GM19463 (cell line): Measurements from ENCODE around the gene RBM15B.
"Not testable (repeated sequence)": the region's sequence is repeated elsewhere in the genome, so short reads cannot be mapped to it uniquely, and the experiment has no call there.

Source experiments
- ATAC-seq: cut with Tn5 transposase; IDR thresholded peaks from one replicate; pipeline ENCODE4 v1.9.1; 2021; ENCODE audit warnings: mild to moderate bottlenecking, moderate library complexity; ENCODE audit not compliant: unreplicated experiment

Gene RBM15B

GRCh38 chr3:51378726-51379125 is 12.4 kb upstream of the RBM15B start:
- ATAC-seq: no peak

DNA sequence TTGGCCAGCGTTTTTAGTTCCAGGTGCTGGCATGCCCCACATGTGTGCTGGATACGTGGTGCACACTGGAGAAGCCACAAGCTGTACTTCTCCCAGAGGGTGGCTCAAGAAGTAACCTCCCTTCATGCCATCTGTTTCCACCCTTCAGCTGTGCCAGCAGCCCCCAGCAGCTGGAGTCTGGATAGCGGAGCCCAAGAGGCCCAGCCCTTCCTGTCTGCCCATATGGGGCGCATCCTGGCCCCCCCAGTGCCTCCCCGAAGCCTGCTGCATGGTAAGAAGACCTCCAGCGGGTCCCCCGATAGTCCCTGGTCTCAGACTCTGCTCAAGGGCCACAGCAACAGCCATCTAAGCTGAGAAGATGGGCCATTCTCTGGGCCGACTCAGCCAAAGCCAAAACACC is 11.8 kb upstream of the RBM15B start:
- no peak for ATAC-seq

GRCh38 chr3:51379746-51380455 is 11.2 kb upstream of the RBM15B start:
- no peak for ATAC-seq

GRCh38 chr3:51380601-51381332 is 10.3 kb upstream of the RBM15B start:
- no peak for ATAC-seq

DNA sequence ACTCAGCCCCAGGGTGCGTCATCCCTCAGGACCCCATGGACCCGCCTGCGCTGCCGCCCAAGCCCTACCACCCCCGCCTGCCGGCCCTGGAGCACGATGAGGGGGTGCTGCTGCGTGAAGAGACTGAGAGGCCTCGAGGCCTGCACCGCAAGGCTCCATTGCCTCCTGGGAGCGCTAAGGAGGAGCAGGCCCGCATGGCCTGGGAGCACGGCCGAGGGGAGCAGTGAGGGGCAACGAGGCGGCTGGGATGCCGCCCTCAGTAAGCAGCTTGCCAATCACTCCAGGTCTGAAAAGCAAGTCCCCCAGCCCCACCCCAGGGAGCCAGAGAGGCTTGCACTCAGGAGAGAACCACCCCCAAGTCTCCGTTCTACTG is 9.8 kb upstream of the RBM15B start:
- no peak for ATAC-seq

DNA sequence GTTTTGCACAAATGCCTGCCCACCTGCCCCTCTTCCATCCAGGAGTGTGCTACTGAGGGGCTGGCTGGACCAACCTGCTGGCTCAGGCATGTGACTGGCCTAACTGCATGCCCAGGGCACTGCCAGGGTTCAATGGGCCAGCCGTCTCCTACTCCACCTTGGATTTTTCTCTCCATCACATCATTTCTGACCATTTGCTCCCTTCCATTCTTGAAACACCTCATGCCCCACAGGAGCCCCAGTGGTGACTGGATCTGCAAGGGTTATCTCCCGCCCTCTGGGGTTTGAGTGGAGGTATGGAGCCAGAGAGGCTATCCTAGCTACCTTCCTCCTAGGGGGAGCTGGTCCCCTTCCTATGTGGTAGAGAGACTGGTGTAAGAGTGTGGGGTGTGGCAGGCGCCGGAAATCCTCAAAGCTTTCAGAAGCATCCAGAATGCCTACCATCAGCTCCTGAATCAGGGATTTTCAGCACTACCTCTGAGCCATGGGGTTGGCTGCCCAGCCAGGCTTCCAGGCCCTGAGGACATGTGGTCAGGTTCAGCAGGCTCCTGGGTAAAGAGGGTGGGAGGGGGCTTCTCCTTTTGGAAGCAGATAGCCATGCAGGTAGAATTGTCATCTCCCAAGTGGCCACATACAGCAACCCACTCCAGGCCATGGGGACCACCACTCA is 8.9 kb upstream of the RBM15B start:
- no peak for ATAC-seq

GRCh38 chr3:51382947-51383578 is 8.0 kb upstream of the RBM15B start:
- ATAC-seq: no peak

DNA sequence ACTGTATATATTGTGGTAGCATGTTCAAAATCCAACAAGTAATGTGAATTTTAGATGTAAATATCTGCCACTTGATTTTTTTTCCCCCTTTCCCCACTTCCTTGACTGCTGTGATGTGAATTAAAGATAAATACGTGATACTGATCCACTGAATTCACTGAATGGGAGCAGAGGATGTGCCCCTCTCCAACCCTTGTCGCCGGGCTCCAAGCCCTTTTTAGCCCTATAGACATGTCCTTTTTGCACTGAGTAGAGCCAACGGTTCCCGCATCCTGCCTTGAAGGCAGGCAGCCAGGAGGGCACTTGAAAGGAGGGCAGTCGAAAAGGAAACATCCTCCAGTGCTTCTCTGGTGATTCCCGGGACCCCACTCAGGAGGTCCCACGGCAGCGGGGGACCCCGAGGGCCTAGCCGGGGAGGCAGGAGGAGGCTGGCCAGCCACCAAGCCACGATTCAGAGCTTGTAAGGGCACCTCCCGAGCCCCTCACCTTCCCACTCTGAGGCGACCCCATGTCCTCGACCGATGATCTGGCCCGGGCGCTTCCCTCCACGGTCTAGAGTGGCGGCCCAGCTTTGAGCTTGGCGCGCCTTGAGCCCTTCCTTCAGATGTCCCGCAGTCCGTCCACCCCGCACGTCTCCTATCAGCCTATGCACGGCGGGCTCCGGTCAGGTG is 6.9 kb upstream of the RBM15B start:
- ATAC-seq: no peak

DNA sequence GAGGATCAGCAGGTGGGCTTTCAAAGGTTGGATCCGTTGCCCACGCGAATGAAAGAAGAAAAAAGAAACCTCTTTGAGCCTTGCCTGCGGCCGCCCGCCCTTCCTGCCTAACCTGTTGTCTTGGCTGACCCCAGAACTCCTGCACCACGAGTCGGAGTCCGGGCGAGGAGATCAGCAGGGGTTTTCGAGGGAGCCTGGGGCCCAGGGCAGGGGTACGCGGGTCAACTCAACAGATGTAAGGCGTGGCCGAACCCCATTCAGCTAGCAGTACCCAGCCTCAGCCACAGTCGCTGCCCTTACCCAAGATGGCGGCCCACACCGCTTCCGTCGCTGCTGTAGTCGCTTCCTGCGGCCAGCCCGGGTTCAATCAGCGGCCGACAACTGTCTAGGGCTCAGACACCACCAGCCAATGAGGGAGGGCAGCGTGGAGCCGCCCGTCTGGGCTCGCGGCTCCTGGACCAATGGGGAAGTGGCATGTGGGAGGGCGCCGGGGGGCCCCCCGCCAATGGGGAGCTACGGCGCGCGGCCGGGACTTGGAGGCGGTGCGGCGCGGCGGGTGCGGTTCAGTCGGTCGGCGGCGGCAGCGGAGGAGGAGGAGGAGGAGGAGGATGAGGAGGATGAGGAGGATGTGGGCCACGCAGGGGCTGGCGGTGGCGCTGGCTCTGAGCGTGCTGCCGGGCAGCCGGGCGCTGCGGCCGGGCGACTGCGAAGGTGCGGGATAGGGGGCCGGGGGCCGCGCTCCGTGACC is 6.2 kb upstream of the RBM15B start, which contains the start of gene MANF:
Gene MANF (plus strand): TSS at position 566 of the 748 bp plus-strand sequence. CDS start 52 bp downstream, at position 618.
- peak; percentile 98 for ATAC-seq

GRCh38 chr3:51385621-51386091 is 5.4 kb upstream of the RBM15B start:
- ATAC-seq: no peak

GRCh38 chr3:51386159-51386851 is 4.8 kb upstream of the RBM15B start:
- no peak for ATAC-seq

GRCh38 chr3:51386852-51387229 is 4.2 kb upstream of the RBM15B start:
- ATAC-seq: no peak

- not testable (repeated sequence) for ATAC-seq
These were observed 3.8 kb upstream of the RBM15B start for GRCh38 chr3:51387281-51387680.

DNA sequence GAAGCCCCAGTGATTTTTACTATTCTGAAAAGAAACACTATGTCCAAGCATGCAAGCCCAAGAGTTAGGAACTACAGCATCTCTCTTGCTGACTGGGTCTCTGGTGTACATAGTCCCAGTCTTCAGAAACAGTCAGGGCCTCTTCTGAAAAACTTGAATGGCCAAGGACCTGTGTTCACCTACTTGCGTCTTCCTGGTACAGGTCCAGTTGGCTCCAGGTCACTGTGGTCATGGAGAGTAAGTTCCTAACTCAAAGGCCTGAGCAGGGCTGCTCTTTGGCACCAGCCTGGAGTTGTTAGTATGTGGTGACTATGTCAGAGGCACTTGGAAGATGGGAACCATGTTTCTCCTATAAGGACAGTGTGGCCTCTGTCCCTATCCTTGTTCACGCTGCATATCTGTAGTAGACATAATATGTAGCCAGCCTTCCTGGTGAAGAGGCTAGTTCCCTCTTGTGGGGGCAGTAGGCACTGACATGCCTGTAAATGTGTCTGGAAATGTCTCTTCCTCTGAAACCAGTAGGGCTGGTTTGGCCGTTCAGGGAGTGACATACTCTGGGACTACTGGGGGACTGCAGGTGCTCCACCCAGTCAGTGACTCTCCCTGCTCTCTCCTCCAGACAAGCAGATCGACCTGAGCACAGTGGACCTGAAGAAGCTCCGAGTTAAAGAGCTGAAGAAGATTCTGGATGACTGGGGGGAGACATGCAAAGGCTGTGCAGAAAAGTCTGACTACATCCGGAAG is 2.6 kb upstream of the RBM15B start:
- ATAC-seq: no peak

- ATAC-seq: no peak
These were observed 1.5 kb upstream of the RBM15B start for GRCh38 chr3:51389423-51390183.

- peak; percentile 2 for ATAC-seq
These were observed 625 bp upstream of the RBM15B start for GRCh38 chr3:51390246-51391074.
